ENCODE data around the gene KLB.

- TF ChIP-seq SUZ12 (IDR thresholded peaks at IDR 0.05; ENCODE audit: extremely low read depth, insufficient read depth, insufficient read length): no peak
- TF ChIP-seq YY1 (IDR thresholded peaks at IDR 0.05; ENCODE audit: insufficient read depth, insufficient read length): no peak
- no peak for TF ChIP-seq ZNF274 (IDR thresholded peaks at IDR 0.05; ENCODE audit: low read depth, low read length)
Measured at GRCh38 chr4:39450618-39451017, 43.9 kb downstream of the KLB start.
